ENCODE data around the gene OPN3. TPM values are rescaled to one million over a fixed set of nuclear protein-coding genes. Genes with fewer than 3 reads are reported as not detected.

The OPN3 gene
- total RNA-seq, 1 experiment from 2014 or later = 22.0 TPM

- intact Hi-C loops (cut with micrococcal nuclease; ENCODE audit: unreplicated experiment) = loop anchor here (5.0 to 10.0 kb wide), 3 partner anchors 82 to 370 kb away; partner anchors contain the start of gene KMO
- DNase-seq = no peak
- TF ChIP-seq, protein P1, sequence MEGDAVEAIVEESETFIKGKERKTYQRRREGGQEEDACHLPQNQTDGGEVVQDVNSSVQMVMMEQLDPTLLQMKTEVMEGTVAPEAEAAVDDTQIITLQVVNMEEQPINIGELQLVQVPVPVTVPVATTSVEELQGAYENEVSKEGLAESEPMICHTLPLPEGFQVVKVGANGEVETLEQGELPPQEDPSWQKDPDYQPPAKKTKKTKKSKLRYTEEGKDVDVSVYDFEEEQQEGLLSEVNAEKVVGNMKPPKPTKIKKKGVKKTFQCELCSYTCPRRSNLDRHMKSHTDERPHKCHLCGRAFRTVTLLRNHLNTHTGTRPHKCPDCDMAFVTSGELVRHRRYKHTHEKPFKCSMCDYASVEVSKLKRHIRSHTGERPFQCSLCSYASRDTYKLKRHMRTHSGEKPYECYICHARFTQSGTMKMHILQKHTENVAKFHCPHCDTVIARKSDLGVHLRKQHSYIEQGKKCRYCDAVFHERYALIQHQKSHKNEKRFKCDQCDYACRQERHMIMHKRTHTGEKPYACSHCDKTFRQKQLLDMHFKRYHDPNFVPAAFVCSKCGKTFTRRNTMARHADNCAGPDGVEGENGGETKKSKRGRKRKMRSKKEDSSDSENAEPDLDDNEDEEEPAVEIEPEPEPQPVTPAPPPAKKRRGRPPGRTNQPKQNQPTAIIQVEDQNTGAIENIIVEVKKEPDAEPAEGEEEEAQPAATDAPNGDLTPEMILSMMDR (IDR thresholded peaks at IDR 0.05; ENCODE audit: unreplicated experiment) = no peak
- no peaks in the 10 kb centered on the region for H3K9me3 Mint-ChIP-seq (ENCODE audit: low read depth, unreplicated experiment)
- H3K4me3 Mint-ChIP-seq (ENCODE audit: low read depth, unreplicated experiment) = no peak overlapping the region
- CTCF ChIA-PET = no interaction called here
- H3K4me1 Mint-ChIP-seq (ENCODE audit: low read depth, unreplicated experiment) = peaks cover 40% of the 10 kb centered on the region
- H3K36me3 Mint-ChIP-seq (ENCODE audit: insufficient read depth, unreplicated experiment) = peaks cover 12% of the 10 kb centered on the region
- no TSS peak for BruUV-seq (replicated peaks)
- H3K27me3 Mint-ChIP-seq (ENCODE audit: unreplicated experiment) = no peaks in the 10 kb centered on the region
- peak overlapping the region; percentile 80 for H3K27ac Mint-ChIP-seq (ENCODE audit: unreplicated experiment)
Measured at GRCh38 chr1:241614572-241614971, 25.6 kb downstream of the OPN3 start.

DNA sequence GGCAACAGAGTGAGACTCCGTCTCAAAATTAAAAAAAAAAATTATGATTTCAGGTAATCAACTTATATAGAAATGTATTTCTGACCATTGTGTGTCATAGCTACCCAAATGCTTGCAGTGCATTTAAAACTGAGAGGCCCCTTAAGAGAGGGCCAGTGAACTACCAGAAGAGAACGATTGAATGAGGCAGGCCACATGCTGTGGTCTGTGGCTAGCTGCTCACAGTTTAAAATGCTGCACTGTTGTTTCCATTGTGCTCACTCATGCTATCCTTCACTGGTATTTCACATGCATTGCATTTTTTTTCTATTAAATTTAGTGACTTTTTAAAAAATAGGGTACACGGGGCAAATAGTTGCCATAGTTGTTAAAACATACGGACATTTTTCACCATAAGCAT lies 26.0 kb downstream of the OPN3 start:
- no TSS peak for BruUV-seq (replicated peaks)
- H3K36me3 Mint-ChIP-seq (ENCODE audit: insufficient read depth, unreplicated experiment) = peaks cover 12% of the 10 kb centered on the region
- peak overlapping the region; percentile 80 for H3K27ac Mint-ChIP-seq (ENCODE audit: unreplicated experiment)
- peaks cover 36% of the 10 kb centered on the region for H3K4me1 Mint-ChIP-seq (ENCODE audit: low read depth, unreplicated experiment)
- no peak for DNase-seq
- TF ChIP-seq, protein P1 (IDR thresholded peaks at IDR 0.05; ENCODE audit: unreplicated experiment) = no peak
- intact Hi-C loops (cut with micrococcal nuclease; ENCODE audit: unreplicated experiment) = loop anchor here (5.0 to 10.0 kb wide), 3 partner anchors 82 to 371 kb away; partner anchors contain the start of gene KMO
- no peak overlapping the region for H3K4me3 Mint-ChIP-seq (ENCODE audit: low read depth, unreplicated experiment)
- H3K9me3 Mint-ChIP-seq (ENCODE audit: low read depth, unreplicated experiment) = no peaks in the 10 kb centered on the region
- CTCF ChIA-PET = no interaction called here
- H3K27me3 Mint-ChIP-seq (ENCODE audit: unreplicated experiment) = no peaks in the 10 kb centered on the region

GRCh38 chr1:241612533-241613477 lies 27.4 kb downstream of the OPN3 start:
- Mint-ChIP-seq H3K4me3 (ENCODE audit: low read depth, unreplicated experiment) (peak overlapping the region; percentile 9), H3K27me3 (ENCODE audit: unreplicated experiment) (no peaks in the 10 kb centered on the region), H3K36me3 (ENCODE audit: insufficient read depth, unreplicated experiment) (peaks cover 12% of the 10 kb centered on the region), H3K27ac (ENCODE audit: unreplicated experiment) (no peak overlapping the region), H3K4me1 (ENCODE audit: low read depth, unreplicated experiment) (peaks cover 44% of the 10 kb centered on the region), H3K9me3 (ENCODE audit: low read depth, unreplicated experiment) (no peaks in the 10 kb centered on the region)
- TF ChIP-seq, protein P1 (IDR thresholded peaks at IDR 0.05; ENCODE audit: unreplicated experiment) = no peak
- intact Hi-C loops (cut with micrococcal nuclease; ENCODE audit: unreplicated experiment) = loop anchor here (5.0 to 10.0 kb wide), 3 partner anchors 81 to 372 kb away; partner anchors contain the start of gene KMO
- DNase-seq = peak; percentile 38
- CTCF ChIA-PET = interaction anchor here (0.6 to 1.9 kb wide), 4 partner anchors 222 to 399 kb away, joined by 3 to 9 read pairs (median 6); no protein-coding TSS in a partner anchor
- no TSS peak for BruUV-seq (replicated peaks)

- no TSS peak for BruUV-seq (replicated peaks)
- intact Hi-C loops (cut with micrococcal nuclease; ENCODE audit: unreplicated experiment) = loop anchor here (1.0 to 10.0 kb wide), 5 partner anchors 16 to 373 kb away; partner anchors contain the start of gene KMO
- Mint-ChIP-seq H3K36me3 (ENCODE audit: insufficient read depth, unreplicated experiment) (peaks cover 12% of the 10 kb centered on the region), H3K9me3 (ENCODE audit: low read depth, unreplicated experiment) (no peaks in the 10 kb centered on the region), H3K4me3 (ENCODE audit: low read depth, unreplicated experiment) (no peak overlapping the region), H3K27ac (ENCODE audit: unreplicated experiment) (no peak overlapping the region), H3K4me1 (ENCODE audit: low read depth, unreplicated experiment) (peaks cover 38% of the 10 kb centered on the region), H3K27me3 (ENCODE audit: unreplicated experiment) (no peaks in the 10 kb centered on the region)
- CTCF ChIA-PET = interaction anchor here (0.7 to 2.8 kb wide), 9 partner anchors 14 to 301 kb away, joined by 3 to 29 read pairs (median 6); partner anchors contain the start of gene KMO
- DNase-seq = no peak
- TF ChIP-seq, protein P1 (IDR thresholded peaks at IDR 0.05; ENCODE audit: unreplicated experiment) = no peak
Measured at GRCh38 chr1:241611736-241612135, 28.4 kb downstream of the OPN3 start.
